Hepatocyte (in vitro differentiated cells): ENCODE measurements around the gene TMEM215. TPM values are rescaled to one million over a fixed set of nuclear protein-coding genes. Genes with fewer than 3 reads are reported as not detected.

Experiments used
- DNase-seq: peaks from one replicate; pipeline ENCODE4 v3.0.0-alpha.2; 2016; ENCODE audit warnings: low spot score
- H2AFZ ChIP-seq: fragments of 200-600 bp; sonication (generic); 2 replicates; pipeline ENCODE4 v1.6.0; 2016; ENCODE audit warnings: antibody characterized with exemption, mild to moderate bottlenecking
- H3K27ac ChIP-seq: fragments of 200-600 bp; sonication (generic); 2 replicates; pipeline ENCODE4 v1.5.1; 2016; ENCODE audit warnings: mild to moderate bottlenecking
- H3K27me3 ChIP-seq: fragments of 200-600 bp; sonication (generic); 2 replicates; pipeline ENCODE4 v1.6.1; 2016
- H3K36me3 ChIP-seq: fragments of 200-600 bp; sonication (generic); replicated peaks from 2 replicates; pipeline ENCODE4 v1.5.1; 2016; ENCODE audit warnings: low read depth; ENCODE audit not compliant: insufficient read depth
- H3K4me1 ChIP-seq: fragments of 200-600 bp; sonication (generic); 2 replicates; pipeline ENCODE4 v1.5.1; 2016; ENCODE audit warnings: mild to moderate bottlenecking, moderate library complexity; ENCODE audit not compliant: insufficient read depth
- H3K4me2 ChIP-seq: fragments of 200-600 bp; sonication (generic); 2 replicates; pipeline ENCODE4 v1.6.0; 2016
- H3K4me3 ChIP-seq: fragments of 200-600 bp; sonication (generic); 2 replicates; pipeline ENCODE4 v1.5.1; 2016; ENCODE audit warnings: mild to moderate bottlenecking
- H3K79me2 ChIP-seq: fragments of 200-600 bp; sonication (generic); 2 replicates; pipeline ENCODE4 v1.6.0; 2017; ENCODE audit warnings: mild to moderate bottlenecking
- H3K9me2 ChIP-seq: fragments of 200-600 bp; sonication (generic); replicated peaks from 2 replicates; pipeline ENCODE4 v1.6.0; 2017; ENCODE audit warnings: mild to moderate bottlenecking; ENCODE audit not compliant: insufficient read depth
- H3K9me3 ChIP-seq: fragments of 200-600 bp; sonication (generic); 2 replicates; pipeline ENCODE4 v1.5.1; 2016; ENCODE audit warnings: low read depth, mild to moderate bottlenecking
- H4K20me1 ChIP-seq: fragments of 200-600 bp; sonication (generic); 2 replicates; pipeline ENCODE4 v1.6.0; 2016; ENCODE audit warnings: mild to moderate bottlenecking; ENCODE audit not compliant: insufficient read depth, poor library complexity, severe bottlenecking
- CTCF ChIP-seq: fragments of 200-600 bp; sonication (generic); IDR thresholded peaks from 2 replicates; pipeline ENCODE4 v1.5.1; 2016; ENCODE audit warnings: antibody characterized with exemption, mild to moderate bottlenecking; ENCODE audit not compliant: poor library complexity
- EZH2 ChIP-seq: fragments of 200-600 bp; sonication (generic); IDR thresholded peaks from 2 replicates; pipeline ENCODE4 v1.6.1; 2016; ENCODE audit warnings: antibody characterized with exemption, mild to moderate bottlenecking, borderline replicate concordance
- EZH2phosphoT487 ChIP-seq: fragments of 200-600 bp; sonication (generic); IDR thresholded peaks from one replicate; pipeline ENCODE4 v1.6.1; 2018; ENCODE audit warnings: antibody characterized with exemption, mild to moderate bottlenecking, low read depth, moderate library complexity; ENCODE audit not compliant: unreplicated experiment, severe bottlenecking
- whole genome bisulfite sequencing: methylation state at CpG from one replicate; pipeline ENCODE4 v1.1.6; 2016; ENCODE audit warnings: low lambda C conversion rate; ENCODE audit errors: missing lambda C conversion rate; 5-methylcytosine and 5-hydroxymethylcytosine counted together
- polyA plus RNA-seq: library from polyadenylated mRNA; unstranded; fragments of >200 nt; fragmentation: Nextera tagmentation; extraction: Ambion mirVana; gene quantifications from 2 replicates; pipeline ENCODE4 v1.2.1, GENCODE V29; 2016
- small RNA-seq: library from RNA; depleted of rRNA; stranded (forward); fragments of <200 nt; gene quantifications from one replicate; pipeline ENCODE3, GENCODE V24; 2014
- total RNA-seq: library from RNA; depleted of rRNA; stranded (reverse); fragments of >200 nt; gene quantifications from 2 replicates; pipeline ENCODE4 v1.2.3, GENCODE V29; 2014

The TMEM215 gene
- total and polyA plus RNA-seq, 2 experiments from 2014 or later, result 0.43 TPM; not detected in 1

GRCh38 chr9:32832346-32832745, 49.0 kb downstream of the TMEM215 start:
- DNase-seq, result no peak
- Histone ChIP-seq H2AFZ (no peak overlapping the region), H3K79me2 (no peaks in the 10 kb centered on the region), H3K4me3 (no peak overlapping the region), H3K4me2 (no peak overlapping the region), H3K9me3 (no peaks in the 10 kb centered on the region), H3K27ac (no peak overlapping the region), H4K20me1 (no peaks in the 10 kb centered on the region), H3K36me3 (no peaks in the 10 kb centered on the region), H3K4me1 (no peaks in the 10 kb centered on the region), H3K27me3 (no peaks in the 10 kb centered on the region), H3K9me2 (no peaks in the 10 kb centered on the region)
- no peak for TF ChIP-seq EZH2
- no peak for TF ChIP-seq EZH2phosphoT487
- TF ChIP-seq CTCF, result no peak
- WGBS, result 67% methylated on average over 2 of the region's 2 CpGs

Small RNA genes lying within 50 kb of the gene (small RNA-seq; reads per million reads assigned to genes)
- gene RF00019, result not detected

Other genes with a start within 250 kb of the TMEM215 start
- 3.4 and 4.3 TPM in 2 replicates for gene SMIM27, start 231.2 kb upstream of the TMEM215 start, total RNA-seq
- gene SMIM27, start 231.2 kb upstream of the TMEM215 start, polyA plus RNA-seq, result 24.4 and 33.6 TPM in 2 replicates
- 25.8 and 26.5 TPM in 2 replicates for gene TOPORS, start 231.0 kb upstream of the TMEM215 start, total RNA-seq
- 14.1 and 15.4 TPM in 2 replicates for gene TOPORS, start 231.0 kb upstream of the TMEM215 start, polyA plus RNA-seq
- 73.7 and 90.5 TPM in 2 replicates for gene NDUFB6, start 210.4 kb upstream of the TMEM215 start, total RNA-seq
- 114 and 122 TPM in 2 replicates for gene NDUFB6, start 210.4 kb upstream of the TMEM215 start, polyA plus RNA-seq
- not detected in 2 replicates for gene TAF1L, start 147.9 kb upstream of the TMEM215 start, total RNA-seq
- not detected in 2 replicates for gene TAF1L, start 147.9 kb upstream of the TMEM215 start, polyA plus RNA-seq
- gene APTX, start 218.1 kb downstream of the TMEM215 start, total RNA-seq, result 31.2 and 40.9 TPM in 2 replicates
- gene APTX, start 218.1 kb downstream of the TMEM215 start, polyA plus RNA-seq, result 31.5 and 32.6 TPM in 2 replicates
- 171 and 185 TPM in 2 replicates for gene DNAJA1, start 241.7 kb downstream of the TMEM215 start, total RNA-seq
- 163 and 173 TPM in 2 replicates for gene DNAJA1, start 241.7 kb downstream of the TMEM215 start, polyA plus RNA-seq